Duodenal mucosa (tissue), 2 donors: ENCODE measurements around the gene CLDN14.

Experiments
- H3K27ac ChIP-seq: one replicate; pipeline ENCODE4 v1.7.0; 2013; ENCODE audit warnings: low read depth, low read length
- H3K27me3 ChIP-seq, 2 donors: one replicate each; pipeline ENCODE4 v1.7.0; 2013; ENCODE audit warnings: low read length in 2 of 2, control low read depth in 1 of 2; ENCODE audit not compliant: insufficient read depth in 2 of 2, control insufficient read depth in 1 of 2
- H3K36me3 ChIP-seq, 2 donors: one replicate each; pipeline ENCODE4 v1.7.0; 2013; ENCODE audit warnings: low read length in 2 of 2, control low read depth in 1 of 2; ENCODE audit not compliant: insufficient read depth in 2 of 2, control insufficient read depth in 1 of 2
- H3K4me1 ChIP-seq, 2 donors: one replicate each; pipeline ENCODE4 v1.7.0; 2013; ENCODE audit warnings: low read length in 2 of 2, control low read depth in 1 of 2; ENCODE audit not compliant: insufficient read depth in 2 of 2, control insufficient read depth in 1 of 2
- H3K4me3 ChIP-seq, 2 donors: one replicate each; pipeline ENCODE4 v1.7.0; 2013; ENCODE audit warnings: low read length in 2 of 2, low read depth in 1 of 2
- H3K9ac ChIP-seq, 2 donors: one replicate each; pipeline ENCODE4 v1.7.0; 2013; ENCODE audit warnings: low read length in 2 of 2, low read depth in 1 of 2
- H3K9me3 ChIP-seq, 2 donors: one replicate each; pipeline ENCODE4 v1.7.0; 2013; ENCODE audit warnings: low read length in 2 of 2, control low read depth in 1 of 2; ENCODE audit not compliant: control insufficient read depth in 1 of 2

The CLDN14 gene

DNA sequence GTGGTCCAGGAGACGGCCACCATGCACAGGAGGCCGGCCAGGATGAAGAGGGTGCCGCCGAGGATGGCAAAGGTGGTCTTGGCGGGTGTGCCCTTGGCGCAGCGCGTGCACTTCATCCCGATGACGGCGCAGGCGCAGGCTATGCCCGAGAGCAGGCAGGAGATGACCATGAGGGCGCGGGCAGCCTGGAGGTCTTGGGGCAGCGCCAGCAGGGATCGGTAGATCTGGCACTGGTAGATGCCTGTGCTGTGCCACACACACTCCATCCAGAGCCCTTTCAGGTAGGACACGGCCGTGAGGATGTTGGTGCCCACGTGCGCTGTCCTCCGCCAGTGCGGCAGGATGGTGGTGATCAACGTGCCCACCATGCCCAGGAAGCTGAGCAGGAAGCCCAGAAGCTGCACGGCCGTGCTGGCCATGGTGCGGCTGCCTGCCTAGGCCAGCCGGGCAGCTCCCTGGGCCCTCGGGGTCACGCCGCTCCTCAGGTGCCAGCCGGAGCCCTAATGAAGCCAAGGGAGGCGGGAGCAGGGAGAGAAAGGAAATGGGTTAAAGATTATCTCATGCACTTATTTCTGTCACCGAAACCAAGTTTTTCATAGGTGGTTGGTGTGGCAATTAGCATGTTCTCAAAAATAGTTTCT, 18.5 kb downstream of the CLDN14 start:
- no peaks in the 10 kb centered on the region for H3K9me3 ChIP-seq
- peaks cover 3% of the 10 kb centered on the region in 2 donors for H3K27me3 ChIP-seq
- H3K4me3 ChIP-seq = no peak overlapping the region
- no peak overlapping the region for H3K27ac ChIP-seq
- H3K36me3 ChIP-seq = no peaks in the 10 kb centered on the region
- no peaks in the 10 kb centered on the region for H3K4me1 ChIP-seq
- no peak overlapping the region for H3K9ac ChIP-seq

DNA sequence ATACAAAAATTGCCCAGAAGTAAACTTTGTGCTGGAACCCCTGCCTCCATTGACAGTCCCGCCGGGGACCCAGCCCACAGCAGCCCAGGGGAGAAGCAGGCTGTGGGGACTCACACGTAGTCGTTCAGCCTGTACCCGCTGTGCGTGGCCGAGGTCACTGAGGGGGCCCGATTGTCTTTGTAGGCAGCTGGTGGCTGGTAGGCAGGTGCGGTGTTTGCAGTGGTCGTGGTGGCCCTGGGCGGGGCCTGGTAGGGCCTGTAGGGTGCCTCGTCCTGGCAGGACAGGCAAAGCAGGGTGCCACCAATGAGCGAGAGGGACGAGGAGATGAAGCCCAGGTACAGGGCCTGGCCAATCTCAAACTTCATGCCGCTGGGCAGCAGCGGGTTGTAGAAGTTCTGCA, 19.1 kb downstream of the CLDN14 start:
- H3K27ac ChIP-seq = no peak overlapping the region
- no peaks in the 10 kb centered on the region for H3K9me3 ChIP-seq
- peaks cover 3% of the 10 kb centered on the region in 2 donors for H3K27me3 ChIP-seq

DNA sequence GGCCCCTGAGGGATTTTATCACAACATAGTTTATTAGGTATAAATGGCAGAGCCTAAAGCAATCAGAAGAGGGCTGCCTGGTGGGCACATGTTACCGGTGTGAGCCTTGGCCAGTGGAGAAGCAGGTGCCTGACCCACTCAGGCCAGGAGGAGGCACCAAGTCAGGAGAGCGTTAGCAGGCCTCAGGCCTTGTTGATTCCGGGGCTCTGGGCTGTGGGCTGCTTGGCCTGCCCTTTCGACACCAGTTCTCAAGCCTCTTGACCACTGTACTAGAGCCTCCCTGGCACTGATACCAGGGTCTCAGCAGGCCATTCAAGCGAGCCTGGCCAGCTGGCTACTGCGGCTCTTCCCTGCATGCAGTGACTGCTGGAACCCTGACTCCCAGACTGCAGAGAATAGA, 20.8 kb downstream of the CLDN14 start:
- Histone ChIP-seq H3K36me3 (no peaks in the 10 kb centered on the region), H3K4me3 (no peak overlapping the region), H3K27me3 (peaks cover 0 to 3% of the 10 kb centered on the region in 2 donors), H3K27ac (no peak overlapping the region), H3K9me3 (no peaks in the 10 kb centered on the region), H3K9ac (no peak overlapping the region), H3K4me1 (no peaks in the 10 kb centered on the region)

More for the DNA sequence above, 19.1 kb downstream of the CLDN14 start:
- H3K36me3 ChIP-seq = no peaks in the 10 kb centered on the region
- H3K4me1 ChIP-seq = no peaks in the 10 kb centered on the region
- H3K9ac ChIP-seq = no peak overlapping the region
- no peak overlapping the region for H3K4me3 ChIP-seq

DNA sequence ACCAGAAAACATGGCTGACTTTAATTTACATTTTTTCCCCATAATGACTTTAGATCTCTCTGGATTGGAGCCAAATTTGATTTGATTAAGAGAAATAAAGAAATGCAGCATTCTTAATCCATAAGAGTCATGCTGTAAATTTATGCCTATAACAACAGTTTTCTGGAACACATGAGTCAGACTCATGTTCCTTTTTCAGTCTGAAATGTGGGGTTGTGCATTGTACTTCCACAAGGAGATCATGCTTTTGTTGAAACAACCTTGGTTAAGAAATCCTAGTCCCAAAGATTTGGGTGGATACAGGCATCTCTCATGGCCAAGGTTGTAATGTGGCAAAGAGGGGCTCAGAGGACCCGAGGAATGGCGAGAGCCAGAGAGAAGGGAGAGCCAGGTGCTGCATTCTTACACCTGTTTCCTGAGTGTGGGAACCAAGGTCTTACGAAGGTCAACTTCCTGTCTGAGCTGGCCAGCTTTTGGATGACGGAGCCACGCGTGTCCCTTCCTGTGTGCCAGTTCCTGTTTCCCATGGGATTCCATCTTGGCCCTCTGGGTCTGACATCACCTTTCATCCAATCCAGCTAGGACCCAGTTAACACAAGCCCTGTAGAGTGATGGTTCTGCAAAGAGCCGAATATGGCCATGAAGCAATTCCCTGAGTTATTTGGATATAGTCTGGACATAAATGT, 23.1 kb downstream of the CLDN14 start:
- Histone ChIP-seq H3K27ac (no peak overlapping the region), H3K9ac (no peak overlapping the region), H3K4me1 (no peaks in the 10 kb centered on the region), H3K27me3 (peaks cover 0 to 3% of the 10 kb centered on the region in 2 donors), H3K36me3 (no peaks in the 10 kb centered on the region), H3K4me3 (no peak overlapping the region), H3K9me3 (no peaks in the 10 kb centered on the region)

DNA sequence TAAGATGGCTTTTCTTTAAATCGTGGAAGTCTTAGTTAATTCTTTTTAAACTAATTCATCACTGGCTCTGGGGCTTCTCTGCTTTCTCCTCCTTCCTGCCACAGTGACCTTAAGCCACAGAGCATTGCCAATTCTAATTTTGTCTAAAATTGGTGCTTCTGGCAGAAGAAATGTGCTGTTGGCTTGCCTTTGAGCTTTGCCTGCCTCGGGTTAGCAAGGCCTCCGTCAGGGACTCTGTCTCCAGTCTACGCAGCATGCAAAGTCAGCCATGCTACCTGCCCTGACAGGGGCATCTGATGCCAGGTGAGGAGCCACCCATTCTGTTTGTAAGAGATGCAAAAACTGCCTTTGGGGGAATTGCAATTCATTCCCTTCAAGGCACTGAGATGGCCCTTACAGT, 25.2 kb downstream of the CLDN14 start:
- Histone ChIP-seq H3K27me3 (peaks cover 0 to 3% of the 10 kb centered on the region in 2 donors), H3K36me3 (no peaks in the 10 kb centered on the region), H3K27ac (no peak overlapping the region), H3K4me3 (no peak overlapping the region), H3K9me3 (no peaks in the 10 kb centered on the region), H3K9ac (no peak overlapping the region), H3K4me1 (no peaks in the 10 kb centered on the region)

DNA sequence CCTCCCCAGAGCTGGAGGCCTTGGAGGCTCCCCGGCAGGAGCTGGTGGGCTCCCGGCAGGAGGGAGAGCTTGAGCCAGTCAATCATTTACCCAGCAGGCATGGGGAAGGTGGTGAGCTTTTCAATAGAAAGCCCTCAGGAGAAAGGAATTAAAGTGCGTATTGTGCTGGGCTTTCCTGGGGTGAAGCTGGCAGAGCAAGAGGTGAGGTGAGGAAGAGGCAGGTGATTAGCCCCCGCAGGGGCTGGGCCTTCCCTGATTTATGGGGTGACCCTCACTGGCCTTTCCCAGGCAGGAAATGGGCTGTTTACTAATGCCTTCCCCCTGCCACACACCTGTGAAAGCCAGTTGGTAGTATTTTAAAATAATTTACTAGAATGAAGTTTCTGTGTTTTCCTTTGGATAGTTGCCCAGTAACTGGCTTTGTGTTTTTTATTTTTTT, 25.8 kb downstream of the CLDN14 start:
- Histone ChIP-seq H3K4me1 (no peaks in the 10 kb centered on the region), H3K36me3 (no peaks in the 10 kb centered on the region), H3K4me3 (no peak overlapping the region), H3K27ac (no peak overlapping the region), H3K9me3 (no peaks in the 10 kb centered on the region), H3K9ac (no peak overlapping the region), H3K27me3 (peaks cover 0 to 3% of the 10 kb centered on the region in 2 donors)

DNA sequence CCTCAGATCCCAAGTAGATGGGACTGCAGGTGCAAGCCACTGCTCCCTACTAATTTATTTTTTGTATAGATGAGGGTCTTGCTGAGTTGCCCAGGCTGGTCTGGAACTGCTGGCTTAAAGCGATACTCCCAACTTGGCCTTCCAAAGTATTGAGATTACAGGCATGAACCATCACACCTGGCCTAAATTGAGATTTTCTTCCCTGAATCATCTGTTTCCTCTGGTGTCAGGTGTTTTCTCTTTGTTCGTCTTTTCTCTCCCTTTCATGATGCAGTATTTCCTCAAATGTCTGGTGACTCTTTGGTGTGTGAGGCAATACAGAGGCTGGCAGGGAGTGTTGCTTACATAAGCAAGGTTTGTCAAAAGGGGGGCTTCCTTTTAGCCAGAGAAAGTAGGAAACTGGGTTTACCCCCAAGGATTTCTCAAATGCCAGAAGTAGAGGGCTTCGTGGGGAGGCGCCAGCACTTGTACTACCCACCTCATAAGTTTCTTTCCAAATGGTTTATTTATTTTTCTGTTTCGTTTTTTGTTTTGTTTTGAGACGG, 27.6 kb downstream of the CLDN14 start:
- H3K9me3 ChIP-seq = no peaks in the 10 kb centered on the region
- no peaks in the 10 kb centered on the region for H3K4me1 ChIP-seq
- H3K27ac ChIP-seq = no peak overlapping the region
- no peak overlapping the region for H3K4me3 ChIP-seq
- peaks cover 0 to 3% of the 10 kb centered on the region in 2 donors for H3K27me3 ChIP-seq
- H3K36me3 ChIP-seq = no peaks in the 10 kb centered on the region
- H3K9ac ChIP-seq = no peak overlapping the region

DNA sequence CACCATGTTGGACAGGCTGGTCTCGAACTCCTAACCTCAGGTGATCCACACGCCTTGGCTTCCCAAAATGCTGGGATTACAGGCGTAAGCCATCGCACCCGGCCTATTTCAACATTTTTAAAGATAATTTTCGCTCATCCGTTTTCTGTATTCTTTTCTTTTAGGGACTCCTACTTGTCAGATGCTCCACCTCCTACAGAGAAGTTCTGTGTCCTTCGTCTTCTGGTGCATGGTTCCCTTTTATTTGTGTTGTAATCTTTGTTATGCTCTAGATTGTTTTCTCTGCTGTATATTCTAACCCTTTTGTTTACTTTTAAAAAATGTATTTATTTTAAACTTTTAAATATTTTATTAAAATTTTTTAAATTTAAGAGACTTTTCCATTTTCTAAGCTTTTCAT, 28.4 kb downstream of the CLDN14 start:
- Histone ChIP-seq H3K4me1 (no peaks in the 10 kb centered on the region), H3K27ac (no peak overlapping the region), H3K27me3 (no peaks in the 10 kb centered on the region), H3K9ac (no peak overlapping the region), H3K36me3 (no peaks in the 10 kb centered on the region), H3K4me3 (no peak overlapping the region), H3K9me3 (no peaks in the 10 kb centered on the region)

DNA sequence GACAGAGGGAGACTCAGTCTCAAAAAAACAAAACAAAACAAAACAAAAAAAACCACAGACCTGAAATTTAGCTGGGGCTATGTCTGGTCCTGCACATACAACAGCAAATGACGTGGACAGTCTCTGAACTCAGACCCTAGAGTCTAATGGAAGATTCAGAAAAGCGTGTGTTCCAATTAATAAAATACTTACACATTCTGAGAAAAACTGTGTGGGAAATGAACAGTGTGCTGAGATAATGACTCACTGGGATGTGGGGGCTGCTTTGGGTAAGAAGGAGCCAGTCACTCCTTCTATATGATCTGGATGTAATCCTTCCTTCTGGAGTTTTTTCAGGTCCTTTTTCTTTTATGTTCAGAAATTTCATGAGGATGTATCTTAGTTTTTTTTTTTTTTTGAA, 29.4 kb downstream of the CLDN14 start:
- Histone ChIP-seq H3K9ac (no peak overlapping the region), H3K4me3 (no peak overlapping the region), H3K4me1 (no peaks in the 10 kb centered on the region), H3K9me3 (no peaks in the 10 kb centered on the region), H3K36me3 (no peaks in the 10 kb centered on the region), H3K27ac (no peak overlapping the region), H3K27me3 (no peaks in the 10 kb centered on the region)

DNA sequence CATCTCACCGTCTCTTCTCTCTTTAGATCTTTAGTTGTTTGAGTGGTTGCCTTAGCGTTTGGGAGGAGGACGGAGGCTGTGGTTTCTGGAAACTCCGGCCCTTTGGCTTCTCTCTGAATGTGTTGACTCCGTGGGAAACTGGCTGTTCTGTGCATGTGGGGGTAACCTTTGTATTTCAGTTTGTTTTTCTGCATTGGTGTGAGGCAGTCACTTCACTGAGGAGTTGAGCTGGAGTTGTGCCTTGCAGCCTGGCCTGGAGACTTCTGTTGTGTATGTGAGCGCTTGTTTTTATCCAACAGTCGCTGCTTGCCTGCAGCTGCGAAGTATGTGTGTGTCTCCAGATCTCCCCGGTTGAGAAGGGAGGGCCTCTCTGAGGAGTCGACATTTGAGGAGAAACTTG, 33.6 kb downstream of the CLDN14 start:
- Histone ChIP-seq H3K27me3 (no peaks in the 10 kb centered on the region), H3K4me1 (no peaks in the 10 kb centered on the region), H3K27ac (no peak overlapping the region), H3K36me3 (no peaks in the 10 kb centered on the region), H3K9me3 (no peaks in the 10 kb centered on the region), H3K9ac (no peak overlapping the region), H3K4me3 (no peak overlapping the region)
